ENCODE measurements around the gene TSHZ2. TPM values are rescaled to one million over a fixed set of nuclear protein-coding genes. Genes with fewer than 3 reads are reported as not detected.
A peak's percentile ranks its signal among the peaks of the same experiment; 100 is the strongest.

The TSHZ2 gene
- total and polyA plus RNA-seq, 2 experiments from 2014 or later, result 10.4 to 32.0 TPM

DNA sequence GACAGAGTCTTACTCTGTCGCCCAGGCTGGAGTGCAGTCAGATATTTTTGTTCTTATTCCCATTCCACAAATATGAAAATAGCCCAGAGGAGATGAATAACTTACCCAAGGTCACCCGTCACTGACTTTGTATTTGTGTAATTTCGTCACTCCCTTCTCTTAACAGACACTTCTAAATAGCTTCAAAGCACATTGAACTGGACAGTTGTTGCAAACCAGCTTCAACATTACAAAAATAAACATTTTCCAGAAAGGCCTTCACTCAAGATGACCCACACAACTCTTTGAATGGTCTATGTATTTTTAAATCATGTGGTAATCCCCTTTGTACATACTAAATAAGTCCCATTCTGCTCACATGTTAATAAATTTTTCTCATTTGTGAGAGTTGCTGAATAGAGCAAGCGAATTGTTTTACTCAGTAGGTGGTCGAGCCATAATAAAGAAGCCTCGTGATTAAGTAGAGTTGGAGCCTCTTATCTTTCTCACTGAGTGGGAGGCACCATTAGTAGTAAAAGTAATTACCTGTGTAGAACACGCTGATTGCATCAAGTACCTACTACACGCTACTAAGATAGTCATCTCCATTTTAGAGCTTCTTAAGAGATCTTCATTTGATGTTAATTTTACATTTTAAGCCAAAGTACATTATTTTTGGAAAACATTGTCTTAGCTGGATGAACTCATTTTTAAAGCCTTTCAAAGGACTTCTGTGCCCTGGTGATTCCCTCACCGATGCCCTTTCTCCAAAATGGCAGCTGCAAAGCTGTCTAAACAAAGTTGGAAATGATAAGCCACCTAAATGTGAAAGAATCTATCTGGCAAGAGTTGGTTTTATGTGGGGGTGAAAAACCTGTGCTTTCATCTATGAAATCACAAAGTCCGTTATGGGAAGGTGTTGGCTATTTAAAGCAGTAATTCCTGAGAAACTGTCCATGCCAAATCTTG lies 110.0 kb downstream of the TSHZ2 start:
- no peaks in the 10 kb centered on the region for H3K9me3 ChIP-seq (ENCODE audit: low read depth)
- H3K4me1 ChIP-seq (ENCODE audit: low read depth), result peaks cover 10% of the 10 kb centered on the region
- no peaks in the 10 kb centered on the region for H3K27me3 ChIP-seq
- no peaks in the 10 kb centered on the region for H3K36me3 ChIP-seq
- H3K27ac ChIP-seq, result no peak overlapping the region
- TF ChIP-seq, protein P1, sequence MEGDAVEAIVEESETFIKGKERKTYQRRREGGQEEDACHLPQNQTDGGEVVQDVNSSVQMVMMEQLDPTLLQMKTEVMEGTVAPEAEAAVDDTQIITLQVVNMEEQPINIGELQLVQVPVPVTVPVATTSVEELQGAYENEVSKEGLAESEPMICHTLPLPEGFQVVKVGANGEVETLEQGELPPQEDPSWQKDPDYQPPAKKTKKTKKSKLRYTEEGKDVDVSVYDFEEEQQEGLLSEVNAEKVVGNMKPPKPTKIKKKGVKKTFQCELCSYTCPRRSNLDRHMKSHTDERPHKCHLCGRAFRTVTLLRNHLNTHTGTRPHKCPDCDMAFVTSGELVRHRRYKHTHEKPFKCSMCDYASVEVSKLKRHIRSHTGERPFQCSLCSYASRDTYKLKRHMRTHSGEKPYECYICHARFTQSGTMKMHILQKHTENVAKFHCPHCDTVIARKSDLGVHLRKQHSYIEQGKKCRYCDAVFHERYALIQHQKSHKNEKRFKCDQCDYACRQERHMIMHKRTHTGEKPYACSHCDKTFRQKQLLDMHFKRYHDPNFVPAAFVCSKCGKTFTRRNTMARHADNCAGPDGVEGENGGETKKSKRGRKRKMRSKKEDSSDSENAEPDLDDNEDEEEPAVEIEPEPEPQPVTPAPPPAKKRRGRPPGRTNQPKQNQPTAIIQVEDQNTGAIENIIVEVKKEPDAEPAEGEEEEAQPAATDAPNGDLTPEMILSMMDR (IDR thresholded peaks at IDR 0.05; ENCODE audit: low read depth, low read length), result no peak
- DNase-seq (ENCODE audit: low read depth in 1 of 2, low spot score in 1 of 2), result no peak
- no peak overlapping the region for H3K4me3 ChIP-seq

DNA sequence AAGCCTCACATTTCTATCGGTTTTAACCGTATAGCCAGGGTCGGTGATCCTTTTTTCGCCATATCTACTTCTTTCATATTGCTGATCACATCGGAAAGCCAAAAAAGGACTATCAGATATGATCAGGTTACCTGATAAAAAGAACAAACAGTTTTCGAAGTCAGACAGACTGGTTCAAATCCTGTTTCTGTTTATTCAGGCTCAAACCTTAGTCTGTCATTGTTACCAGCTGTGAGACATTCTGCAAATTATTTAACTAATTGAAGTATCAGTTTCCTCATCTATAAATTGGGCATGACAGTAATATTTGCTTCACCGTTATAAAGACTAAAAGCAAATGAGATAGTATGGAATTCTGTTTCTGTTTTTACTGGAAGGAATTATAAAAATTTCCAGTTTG lies 111.3 kb downstream of the TSHZ2 start:
- H3K36me3 ChIP-seq, result no peaks in the 10 kb centered on the region
- TF ChIP-seq, protein P1 (IDR thresholded peaks at IDR 0.05; ENCODE audit: low read depth, low read length), result no peak
- H3K27ac ChIP-seq, result no peak overlapping the region
- peaks cover 10% of the 10 kb centered on the region for H3K4me1 ChIP-seq (ENCODE audit: low read depth)
- no peak overlapping the region for H3K4me3 ChIP-seq
- no peak for DNase-seq (ENCODE audit: low read depth in 1 of 2, low spot score in 1 of 2)
- H3K27me3 ChIP-seq, result no peaks in the 10 kb centered on the region
- no peaks in the 10 kb centered on the region for H3K9me3 ChIP-seq (ENCODE audit: low read depth)

DNA sequence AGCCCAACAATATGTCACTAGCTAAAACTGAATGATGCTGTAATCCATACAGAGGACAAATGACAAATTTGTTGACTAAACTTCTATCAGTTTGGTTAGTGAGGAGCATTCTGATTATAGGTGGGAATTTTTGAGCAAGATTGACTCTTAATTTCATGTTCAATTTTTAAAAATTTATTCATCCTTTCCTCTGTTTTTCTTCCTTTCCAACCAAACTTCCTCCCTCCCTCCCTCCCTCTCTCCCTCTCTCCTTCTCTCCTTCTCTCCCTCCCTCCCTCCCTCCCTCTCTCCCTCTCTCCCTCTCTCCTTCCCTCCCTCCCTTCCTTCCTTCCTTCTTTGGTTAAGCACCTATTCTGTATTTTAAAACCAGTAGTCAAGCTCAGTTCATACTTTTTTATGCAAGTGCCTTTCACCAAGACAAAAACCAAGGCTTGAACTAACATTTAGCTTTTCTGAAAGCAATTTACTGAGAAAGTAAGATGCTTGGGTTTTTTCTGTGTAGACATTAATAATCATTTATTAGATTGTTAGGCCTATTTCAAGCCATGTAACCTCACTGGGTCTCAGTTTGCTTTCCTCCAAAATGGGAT lies 112.3 kb downstream of the TSHZ2 start:
- Histone ChIP-seq H3K27me3 (no peaks in the 10 kb centered on the region), H3K27ac (no peak overlapping the region), H3K36me3 (no peaks in the 10 kb centered on the region), H3K4me3 (no peak overlapping the region), H3K4me1 (ENCODE audit: low read depth) (peaks cover 10% of the 10 kb centered on the region), H3K9me3 (ENCODE audit: low read depth) (no peaks in the 10 kb centered on the region)
- no peak for DNase-seq (ENCODE audit: low read depth in 1 of 2, low spot score in 1 of 2)
- TF ChIP-seq, protein P1 (IDR thresholded peaks at IDR 0.05; ENCODE audit: low read depth, low read length), result no peak

DNA sequence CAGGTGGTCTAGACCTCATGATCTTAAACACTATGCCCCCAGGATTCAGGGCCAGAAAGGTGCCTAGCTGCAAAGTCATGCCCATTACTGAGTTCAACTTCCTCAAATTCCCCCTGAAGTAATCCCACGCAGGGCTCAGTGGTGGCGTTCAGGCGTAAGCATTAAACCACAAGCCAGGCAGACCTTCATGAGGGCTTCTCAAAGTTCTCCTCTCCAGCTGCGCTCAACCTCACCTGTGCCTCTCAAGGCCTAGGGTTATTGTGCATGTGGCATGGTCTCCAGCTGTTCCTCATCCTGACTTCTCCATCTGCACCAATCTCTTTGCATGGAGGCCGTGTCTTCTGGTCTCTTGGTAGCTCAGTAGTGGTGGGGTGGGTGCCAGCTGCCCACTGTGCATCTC lies 113.6 kb downstream of the TSHZ2 start:
- H3K4me3 ChIP-seq, result no peak overlapping the region
- peaks cover 21% of the 10 kb centered on the region for H3K4me1 ChIP-seq (ENCODE audit: low read depth)
- no peak for DNase-seq (ENCODE audit: low read depth in 1 of 2, low spot score in 1 of 2)
- no peak overlapping the region for H3K27ac ChIP-seq
- TF ChIP-seq, protein P1 (IDR thresholded peaks at IDR 0.05; ENCODE audit: low read depth, low read length), result no peak
- H3K9me3 ChIP-seq (ENCODE audit: low read depth), result no peaks in the 10 kb centered on the region
- H3K27me3 ChIP-seq, result no peaks in the 10 kb centered on the region
- no peaks in the 10 kb centered on the region for H3K36me3 ChIP-seq

DNA sequence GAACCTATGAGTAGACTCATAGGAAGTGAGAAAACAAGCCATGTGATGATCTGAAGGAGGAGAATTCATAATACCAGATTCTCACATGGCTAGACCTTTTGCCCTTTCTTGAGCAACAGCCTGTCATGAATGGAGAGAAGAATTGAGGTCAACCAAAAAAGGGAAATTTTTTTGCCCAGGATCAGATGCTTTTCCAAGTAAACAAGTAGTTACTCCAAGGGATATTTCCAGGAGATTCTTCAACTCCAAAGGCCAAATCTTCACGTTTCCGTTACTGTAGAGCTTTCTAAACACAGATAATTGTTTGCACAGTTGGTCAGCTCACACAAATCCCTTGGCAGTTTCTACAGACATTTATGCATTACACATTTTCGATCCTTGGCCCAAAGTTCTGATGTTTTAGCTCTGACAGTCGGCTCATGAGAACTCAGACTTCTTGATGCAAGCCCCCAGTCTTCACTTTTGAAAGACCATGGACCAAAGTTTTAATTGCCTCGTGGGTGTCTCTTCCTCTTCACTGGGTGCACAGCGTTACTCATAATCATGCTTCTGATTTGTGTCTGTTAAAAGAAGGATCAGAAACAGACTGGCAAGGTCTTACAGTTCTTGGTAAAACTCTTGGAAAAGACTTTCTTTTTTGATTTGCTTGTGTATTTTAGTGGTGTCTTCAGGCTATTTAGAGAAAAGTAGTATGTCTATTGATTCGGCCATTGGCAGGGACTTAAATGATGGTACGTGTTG lies 115.0 kb downstream of the TSHZ2 start:
- TF ChIP-seq, protein P1 (IDR thresholded peaks at IDR 0.05; ENCODE audit: low read depth, low read length), result no peak
- Histone ChIP-seq H3K4me3 (no peak overlapping the region), H3K27me3 (no peaks in the 10 kb centered on the region), H3K27ac (no peak overlapping the region), H3K4me1 (ENCODE audit: low read depth) (peaks cover 17% of the 10 kb centered on the region), H3K9me3 (ENCODE audit: low read depth) (no peaks in the 10 kb centered on the region), H3K36me3 (no peaks in the 10 kb centered on the region)
- DNase-seq (ENCODE audit: low read depth in 1 of 2, low spot score in 1 of 2), result peak in 1 of 2 donors; percentile 18

Measured in cardiac muscle cell (in vitro differentiated cells and primary cell).